ENCODE data around the gene WFDC9. TPM values are rescaled to one million over a fixed set of nuclear protein-coding genes. Genes with fewer than 3 reads are reported as not detected.
"Not testable (repeated sequence)": the region's sequence is repeated elsewhere in the genome, so short reads cannot be mapped to it uniquely, and the experiment has no call there.

WFDC9 gene
- total and polyA plus RNA-seq, 2 of the 8 experiments (the other 6 are each of a cell fraction or from before 2014, with no cell fraction given), result not detected

- H2BK120ac ChIP-seq (replicated peaks; ENCODE audit: low read depth, low read length); H4K8ac ChIP-seq (ENCODE audit: extremely low read depth, insufficient read depth, low read length); H4K20me1 ChIP-seq (replicated peaks in 1 of 2; ENCODE audit: control insufficient read depth in 1 of 2, insufficient read depth in 2 of 2, low read length in 2 of 2); H2AFZ ChIP-seq (ENCODE audit: low read length); H3K56ac ChIP-seq (replicated peaks; ENCODE audit: insufficient read length, low read depth, low read length); H4K91ac ChIP-seq (replicated peaks; ENCODE audit: insufficient read length, low read length); H2AK5ac ChIP-seq (ENCODE audit: low read depth, low read length); H3K36me3 ChIP-seq (ENCODE audit: control insufficient read depth in 2 of 4, insufficient read depth in 4 of 4, low read length in 3 of 4); POLR2A ChIA-PET (ENCODE audit: partially characterized antibody); H3K9me3 ChIP-seq (ENCODE audit: insufficient read depth in 2 of 2, low read depth in 1 of 2, low read length in 1 of 2); DNase-seq (ENCODE audit: low read depth in 1 of 2, low spot score in 2 of 2); H3K23me2 ChIP-seq (ENCODE audit: low read depth, low read length); H3K4me3 ChIP-seq (ENCODE audit: extremely low read depth in 1 of 4, insufficient read depth in 2 of 4, low read depth in 3 of 4, low read length in 4 of 4); H3K4me1 ChIP-seq (replicated peaks in 1 of 4; ENCODE audit: control insufficient read depth in 3 of 4, insufficient read depth in 4 of 4, low read length in 3 of 4); H3K9ac ChIP-seq (replicated peaks in 1 of 4; ENCODE audit: extremely low read depth in 1 of 4, low read depth in 3 of 4, low read length in 3 of 4); H3K79me2 ChIP-seq (ENCODE audit: control insufficient read depth in 1 of 2, insufficient read depth in 2 of 2, low read length in 2 of 2); H2BK12ac ChIP-seq (ENCODE audit: low read depth, low read length); H2BK20ac ChIP-seq (ENCODE audit: low read length); H3K27ac ChIP-seq (ENCODE audit: low read depth, low read length); H3K4ac ChIP-seq (replicated peaks; ENCODE audit: insufficient read length, low read depth, low read length); H2BK15ac ChIP-seq (ENCODE audit: low read length); H3K14ac ChIP-seq (ENCODE audit: insufficient read length); H3K4me2 ChIP-seq (ENCODE audit: insufficient read depth in 1 of 2, low read depth in 2 of 2, low read length in 2 of 2); H3K18ac ChIP-seq (ENCODE audit: extremely low read depth, low read length); H3K79me1 ChIP-seq (ENCODE audit: low read depth, low read length); H2BK5ac ChIP-seq (ENCODE audit: low read depth, low read length); H3K23ac ChIP-seq (ENCODE audit: insufficient read length); H4K5ac ChIP-seq (ENCODE audit: insufficient read length, low read depth, low read length); H3K27me3 ChIP-seq (replicated peaks in 1 of 4; ENCODE audit: control insufficient read depth in 3 of 4, extremely low read depth in 1 of 4, insufficient read depth in 3 of 4, low read length in 3 of 4); FAIRE-seq: not testable (repeated sequence)
- CTCF ChIA-PET (ENCODE audit: partially characterized antibody), result interaction anchor here (1.7 kb wide), 1 partner anchor 114 kb away, joined by 4 read pairs; no protein-coding TSS in a partner anchor
- 89% methylated on average over 3 of the region's 3 CpGs; no CpG with 5 or more reads in 1 of the 2 experiments for WGBS, 2 experiments (ENCODE audit: extremely low coverage in 1 of 2, insufficient coverage in 1 of 2, insufficient read length in 1 of 2, insufficient replicate concordance in 2 of 2, low coverage in 1 of 2, low lambda C conversion rate in 2 of 2, missing lambda C conversion rate in 1 of 2)
These were observed 26.0 kb upstream of the WFDC9 start for GRCh38 chr20:45657038-45657437.

- H3K27ac ChIP-seq (ENCODE audit: low read depth, low read length); H3K27me3 ChIP-seq (replicated peaks in 1 of 4; ENCODE audit: control insufficient read depth in 3 of 4, extremely low read depth in 1 of 4, insufficient read depth in 3 of 4, low read length in 3 of 4); H4K20me1 ChIP-seq (replicated peaks in 1 of 2; ENCODE audit: control insufficient read depth in 1 of 2, insufficient read depth in 2 of 2, low read length in 2 of 2); H2BK20ac ChIP-seq (ENCODE audit: low read length); FAIRE-seq; H3K79me1 ChIP-seq (ENCODE audit: low read depth, low read length); H3K23me2 ChIP-seq (ENCODE audit: low read depth, low read length); H3K4ac ChIP-seq (replicated peaks; ENCODE audit: insufficient read length, low read depth, low read length); H2BK12ac ChIP-seq (ENCODE audit: low read depth, low read length); H3K4me2 ChIP-seq (ENCODE audit: insufficient read depth in 1 of 2, low read depth in 2 of 2, low read length in 2 of 2); H2BK120ac ChIP-seq (replicated peaks; ENCODE audit: low read depth, low read length); H3K14ac ChIP-seq (ENCODE audit: insufficient read length); POLR2A ChIA-PET (ENCODE audit: partially characterized antibody); H2BK5ac ChIP-seq (ENCODE audit: low read depth, low read length); DNase-seq (ENCODE audit: low read depth in 1 of 2, low spot score in 2 of 2); H3K4me1 ChIP-seq (replicated peaks in 1 of 4; ENCODE audit: control insufficient read depth in 3 of 4, insufficient read depth in 4 of 4, low read length in 3 of 4); H4K91ac ChIP-seq (replicated peaks; ENCODE audit: insufficient read length, low read length); H3K23ac ChIP-seq (ENCODE audit: insufficient read length); H3K56ac ChIP-seq (replicated peaks; ENCODE audit: insufficient read length, low read depth, low read length); H3K18ac ChIP-seq (ENCODE audit: extremely low read depth, low read length); H3K36me3 ChIP-seq (ENCODE audit: control insufficient read depth in 2 of 4, insufficient read depth in 4 of 4, low read length in 3 of 4); H2AK5ac ChIP-seq (ENCODE audit: low read depth, low read length); H2AFZ ChIP-seq (ENCODE audit: low read length); H4K8ac ChIP-seq (ENCODE audit: extremely low read depth, insufficient read depth, low read length); H3K79me2 ChIP-seq (ENCODE audit: control insufficient read depth in 1 of 2, insufficient read depth in 2 of 2, low read length in 2 of 2); H3K4me3 ChIP-seq (ENCODE audit: extremely low read depth in 1 of 4, insufficient read depth in 2 of 4, low read depth in 3 of 4, low read length in 4 of 4); H4K5ac ChIP-seq (ENCODE audit: insufficient read length, low read depth, low read length); H2BK15ac ChIP-seq (ENCODE audit: low read length); H3K9ac ChIP-seq (replicated peaks in 1 of 4; ENCODE audit: extremely low read depth in 1 of 4, low read depth in 3 of 4, low read length in 3 of 4): not testable (repeated sequence)
- CTCF ChIA-PET (ENCODE audit: partially characterized antibody), result interaction anchor here (0.6 kb wide), 1 partner anchor 22 kb away, joined by 3 read pairs; the partner anchor contains the start of gene WFDC10A
- WGBS, 2 experiments (ENCODE audit: extremely low coverage in 1 of 2, insufficient coverage in 1 of 2, insufficient read length in 1 of 2, insufficient replicate concordance in 2 of 2, low coverage in 1 of 2, low lambda C conversion rate in 2 of 2, missing lambda C conversion rate in 1 of 2), result 93% methylated on average over 7 of the region's 7 CpGs; no CpG with 5 or more reads in 1 of the 2 experiments
- peaks cover 15 to 22% of the 10 kb centered on the region in 2 experiments for H3K9me3 ChIP-seq (ENCODE audit: insufficient read depth in 2 of 2, low read depth in 1 of 2, low read length in 1 of 2)
These were observed 20.6 kb upstream of the WFDC9 start for GRCh38 chr20:45651726-45652125.
